SJCRH30 (cell line): ENCODE measurements around the gene KLHDC8A. TPM values are rescaled to one million over a fixed set of nuclear protein-coding genes. Genes with fewer than 3 reads are reported as not detected.
"Not testable (repeated sequence)": the region's sequence is repeated elsewhere in the genome, so short reads cannot be mapped to it uniquely, and the experiment has no call there.

Experiments used
- DNase-seq, 2 experiments: peaks; one replicate each; pipeline ENCODE4 v3.0.0-alpha.2; 2015 to 2020
- H3K27ac ChIP-seq: fragments of 250-450 bp; sonication (Bioruptor Pico); 2 replicates; pipeline ENCODE4 v1.5.1; 2020; ENCODE audit warnings: mild to moderate bottlenecking, moderate library complexity
- H3K27me3 ChIP-seq: fragments of 250-450 bp; sonication (Bioruptor Pico); 2 replicates; pipeline ENCODE4 v1.5.1; 2020; ENCODE audit warnings: mild to moderate bottlenecking, moderate library complexity
- H3K36me3 ChIP-seq: fragments of 250-450 bp; sonication (Bioruptor Pico); 2 replicates; pipeline ENCODE4 v1.5.1; 2020; ENCODE audit warnings: mild to moderate bottlenecking, moderate library complexity
- H3K4me1 ChIP-seq: fragments of 250-450 bp; sonication (Bioruptor Pico); 2 replicates; pipeline ENCODE4 v1.5.1; 2020; ENCODE audit warnings: mild to moderate bottlenecking, moderate library complexity
- H3K4me3 ChIP-seq: fragments of 250-450 bp; sonication (Bioruptor Pico); 2 replicates; pipeline ENCODE4 v1.5.1; 2020; ENCODE audit warnings: mild to moderate bottlenecking, moderate library complexity
- H3K9me3 ChIP-seq: fragments of 250-450 bp; sonication (Bioruptor Pico); replicated peaks from 2 replicates; pipeline ENCODE4 v1.5.1; 2020; ENCODE audit warnings: mild to moderate bottlenecking, moderate library complexity
- total RNA-seq: library from RNA; depleted of rRNA; stranded (reverse); fragments of >200 nt; shearing (Covaris generic); gene quantifications from 2 replicates; pipeline ENCODE4 v1.2.3, GENCODE V29; 2014

Gene KLHDC8A
- total RNA-seq, 1 experiment from 2014 or later = not detected

- peaks cover 28% of the 10 kb centered on the region for H3K4me1 ChIP-seq
These were observed 20.0 kb upstream of the KLHDC8A start for GRCh38 chr1:205376739-205377138.

GRCh38 chr1:205375835-205376545 lies 19.3 kb upstream of the KLHDC8A start:
- H3K4me3 ChIP-seq = peak overlapping the region; percentile 3; the same call in 1 of the 2 replicates
- H3K27ac ChIP-seq = no peak overlapping the region
- no peaks in the 10 kb centered on the region for H3K9me3 ChIP-seq
- peaks cover 26% of the 10 kb centered on the region for H3K27me3 ChIP-seq
- H3K4me1 ChIP-seq = peaks cover 28% of the 10 kb centered on the region
- DNase-seq = peak; percentile 64 to 83
- H3K36me3 ChIP-seq = no peaks in the 10 kb centered on the region

More at GRCh38 chr1:205376739-205377138, 20.0 kb upstream of the KLHDC8A start:
- Histone ChIP-seq H3K36me3 (no peaks in the 10 kb centered on the region), H3K27ac (no peak overlapping the region), H3K9me3 (no peaks in the 10 kb centered on the region), H3K4me3 (no peak overlapping the region), H3K27me3 (peaks cover 19% of the 10 kb centered on the region)
- no peak for DNase-seq

GRCh38 chr1:205374210-205375078 lies 17.7 kb upstream of the KLHDC8A start:
- H3K27me3 ChIP-seq = peaks cover 22% of the 10 kb centered on the region; the same call in 1 of the 2 replicates
- no peak for DNase-seq
- no peak overlapping the region for H3K4me3 ChIP-seq
- no peak overlapping the region for H3K27ac ChIP-seq
- no peaks in the 10 kb centered on the region for H3K36me3 ChIP-seq
- H3K4me1 ChIP-seq = peaks cover 28% of the 10 kb centered on the region
- no peaks in the 10 kb centered on the region for H3K9me3 ChIP-seq

GRCh38 chr1:205373798-205374175 lies 17.1 kb upstream of the KLHDC8A start:
- peaks cover 28% of the 10 kb centered on the region for H3K4me1 ChIP-seq
- H3K36me3 ChIP-seq = no peaks in the 10 kb centered on the region
- H3K27ac ChIP-seq = no peak overlapping the region
- peaks cover 18% of the 10 kb centered on the region for H3K27me3 ChIP-seq
- no peaks in the 10 kb centered on the region for H3K9me3 ChIP-seq
- H3K4me3 ChIP-seq = no peak overlapping the region
- DNase-seq = no peak

GRCh38 chr1:205373022-205373797 lies 16.5 kb upstream of the KLHDC8A start:
- DNase-seq = no peak
- Histone ChIP-seq H3K9me3 (no peaks in the 10 kb centered on the region), H3K27me3 (peaks cover 12% of the 10 kb centered on the region), H3K4me3 (no peak overlapping the region), H3K36me3 (no peaks in the 10 kb centered on the region), H3K27ac (no peak overlapping the region), H3K4me1 (peaks cover 28% of the 10 kb centered on the region)

GRCh38 chr1:205371871-205372660 lies 15.3 kb upstream of the KLHDC8A start:
- no peaks in the 10 kb centered on the region for H3K36me3 ChIP-seq
- no peaks in the 10 kb centered on the region for H3K9me3 ChIP-seq
- H3K27me3 ChIP-seq = peaks cover 9% of the 10 kb centered on the region; the same call in 1 of the 2 replicates
- H3K4me1 ChIP-seq = peaks cover 28% of the 10 kb centered on the region
- H3K4me3 ChIP-seq = no peak overlapping the region
- H3K27ac ChIP-seq = no peak overlapping the region
- DNase-seq = no peak

GRCh38 chr1:205370780-205371179 lies 14.1 kb upstream of the KLHDC8A start:
- peaks cover 18% of the 10 kb centered on the region; the same call in 1 of the 2 replicates for H3K27me3 ChIP-seq
- H3K4me3 ChIP-seq = no peak overlapping the region
- no peak for DNase-seq
- H3K9me3 ChIP-seq = no peaks in the 10 kb centered on the region
- no peak overlapping the region for H3K27ac ChIP-seq
- no peaks in the 10 kb centered on the region for H3K36me3 ChIP-seq
- peaks cover 17% of the 10 kb centered on the region for H3K4me1 ChIP-seq

- H3K4me3 ChIP-seq = no peak overlapping the region
- peaks cover 22% of the 10 kb centered on the region; the same call in 1 of the 2 replicates for H3K27me3 ChIP-seq
- H3K4me1 ChIP-seq = peaks cover 8% of the 10 kb centered on the region
- no peak for DNase-seq
- H3K9me3 ChIP-seq = no peaks in the 10 kb centered on the region
- H3K27ac ChIP-seq = no peak overlapping the region
- no peaks in the 10 kb centered on the region for H3K36me3 ChIP-seq
These were observed 13.0 kb upstream of the KLHDC8A start for GRCh38 chr1:205369701-205370123.

- H3K9me3 ChIP-seq = no peaks in the 10 kb centered on the region
- no peak overlapping the region for H3K4me3 ChIP-seq
- no peaks in the 10 kb centered on the region for H3K36me3 ChIP-seq
- no peaks in the 10 kb centered on the region for H3K4me1 ChIP-seq
- peaks cover 20% of the 10 kb centered on the region; the same call in 1 of the 2 replicates for H3K27me3 ChIP-seq
- DNase-seq = no peak
- H3K27ac ChIP-seq = no peak overlapping the region
These were observed 11.8 kb upstream of the KLHDC8A start for GRCh38 chr1:205368478-205368877.

- no peak overlapping the region for H3K27ac ChIP-seq
- H3K4me1 ChIP-seq = no peaks in the 10 kb centered on the region
- no peak for DNase-seq
- H3K4me3 ChIP-seq = no peak overlapping the region
- H3K9me3 ChIP-seq = no peaks in the 10 kb centered on the region
- H3K27me3 ChIP-seq = peaks cover 16% of the 10 kb centered on the region; the same call in 1 of the 2 replicates
- H3K36me3 ChIP-seq = no peaks in the 10 kb centered on the region
These were observed 9.3 kb upstream of the KLHDC8A start for GRCh38 chr1:205365945-205366463.

- DNase-seq, H3K4me3 ChIP-seq, H3K36me3 ChIP-seq, H3K27ac ChIP-seq, H3K4me1 ChIP-seq, H3K9me3 ChIP-seq: not testable (repeated sequence)
- peaks cover 16% of the 10 kb centered on the region; the same call in 1 of the 2 replicates for H3K27me3 ChIP-seq
These were observed 8.4 kb upstream of the KLHDC8A start for GRCh38 chr1:205365086-205365485.

- Histone ChIP-seq H3K4me1 (no peaks in the 10 kb centered on the region), H3K27me3 (peaks cover 23% of the 10 kb centered on the region), H3K9me3 (no peaks in the 10 kb centered on the region), H3K27ac (no peak overlapping the region), H3K36me3 (no peaks in the 10 kb centered on the region), H3K4me3 (no peak overlapping the region)
- no peak for DNase-seq
These were observed 4.2 kb upstream of the KLHDC8A start for GRCh38 chr1:205360891-205361290.

- Histone ChIP-seq H3K36me3 (no peaks in the 10 kb centered on the region), H3K27ac (no peak overlapping the region), H3K27me3 (peaks cover 17% of the 10 kb centered on the region), H3K9me3 (no peaks in the 10 kb centered on the region), H3K4me1 (no peaks in the 10 kb centered on the region), H3K4me3 (no peak overlapping the region)
- DNase-seq = peak in 1 of 2 experiments; percentile 53
These were observed 3.2 kb upstream of the KLHDC8A start for GRCh38 chr1:205359771-205360565.
